HTR-8/SVneo (cell line): ENCODE data around the gene LIPA.

ENCODE experiments used
- DNase-seq: peaks from one replicate; pipeline ENCODE4 v3.0.0; 2011; ENCODE audit warnings: low spot score, mixed read lengths; ENCODE audit not compliant: insufficient read length
- FAIRE-seq: peaks from 2 replicates; lab custom pipeline; 2011; peaks lifted over from hg19 to GRCh38; lab: Jason Lieb, UNC

The LIPA gene

GRCh38 chr10:89242345-89242684, 9.3 kb downstream of the LIPA start:
- no peak for DNase-seq
- no peak for FAIRE-seq

GRCh38 chr10:89241486-89242344, 9.9 kb downstream of the LIPA start:
- FAIRE-seq (no peak), DNase-seq (no peak)

GRCh38 chr10:89241026-89241425, 10.5 kb downstream of the LIPA start:
- DNase-seq (no peak), FAIRE-seq (no peak)

- DNase-seq (no peak), FAIRE-seq (no peak)
Observed at GRCh38 chr10:89240519-89240918, 11.1 kb downstream of the LIPA start.

- FAIRE-seq (no peak), DNase-seq (no peak)
Observed at GRCh38 chr10:89238956-89239644, 12.5 kb downstream of the LIPA start.

GRCh38 chr10:89237849-89238248, 13.7 kb downstream of the LIPA start:
- no peak for DNase-seq

GRCh38 chr10:89236226-89236797, 15.3 kb downstream of the LIPA start:
- DNase-seq: no peak
- FAIRE-seq: no peak

More at GRCh38 chr10:89237849-89238248, 13.7 kb downstream of the LIPA start:
- FAIRE-seq: no peak

GRCh38 chr10:89235073-89235798, 16.3 kb downstream of the LIPA start:
- DNase-seq (no peak), FAIRE-seq (no peak)

GRCh38 chr10:89233033-89233432, 18.5 kb downstream of the LIPA start:
- no peak for FAIRE-seq
- no peak for DNase-seq

GRCh38 chr10:89228962-89229361, 22.6 kb downstream of the LIPA start:
- DNase-seq (no peak), FAIRE-seq (no peak)

GRCh38 chr10:89228146-89228545, 23.4 kb downstream of the LIPA start:
- DNase-seq (no peak), FAIRE-seq (no peak)

- DNase-seq (no peak), FAIRE-seq (no peak)
Observed at GRCh38 chr10:89226891-89227290, 24.7 kb downstream of the LIPA start.

GRCh38 chr10:89224739-89225443, 26.7 kb downstream of the LIPA start:
- DNase-seq: no peak
- no peak for FAIRE-seq

GRCh38 chr10:89221919-89222318, 29.7 kb downstream of the LIPA start:
- no peak for FAIRE-seq
- no peak for DNase-seq

GRCh38 chr10:89219513-89220218, 31.9 kb downstream of the LIPA start:
- FAIRE-seq (no peak), DNase-seq (no peak)

- DNase-seq: peak; percentile 28
- FAIRE-seq: peak; percentile 60
Observed at GRCh38 chr10:89217057-89217990, 34.3 kb downstream of the LIPA start.

- DNase-seq (no peak), FAIRE-seq (no peak)
Observed at GRCh38 chr10:89216056-89216455, 35.5 kb downstream of the LIPA start.

GRCh38 chr10:89215511-89215910, 36.1 kb downstream of the LIPA start:
- no peak for FAIRE-seq
- DNase-seq: no peak
